Adrenal gland (tissue), 12 donors: ENCODE data around the gene RPTOR. TPM values are rescaled to one million over a fixed set of nuclear protein-coding genes. Genes with fewer than 3 reads are reported as not detected.

ENCODE experiments used
- DNase-seq, 7 donors: peaks; one replicate each; pipeline ENCODE4 v3.0.0-alpha.2; 2019 to 2020
- H3K27ac ChIP-seq, 5 donors: fragments of 200-600 bp; sonication (generic) in 4 of 5; 1 replicate in 3 of 5; 2 replicates in 2 of 5; pipeline versions ENCODE4 v1.5.1 to v1.8.0; 2016 to 2020; ENCODE audit warnings: mild to moderate bottlenecking in 1 of 5
- H3K27me3 ChIP-seq: fragments of 200-600 bp; 2 replicates; pipeline ENCODE4 v1.8.0; 2021
- H3K36me3 ChIP-seq, 2 donors: fragments of 200-600 bp; replicated peaks in 1 of 2; 1 replicate in 1 of 2; 2 replicates in 1 of 2; pipeline versions ENCODE4 v1.5.1 to v1.8.0; 2018 to 2022
- H3K4me1 ChIP-seq, 2 donors: fragments of 200-600 bp; replicated peaks in 1 of 2; 1 replicate in 1 of 2; 2 replicates in 1 of 2; pipeline versions ENCODE4 v1.5.1 to v1.8.0; 2018 to 2021
- H3K4me3 ChIP-seq, 4 donors: fragments of 200-600 bp; sonication (generic) in 3 of 4; one replicate each; pipeline ENCODE4 v1.5.1; 2016 to 2018
- H3K9me3 ChIP-seq, 3 donors: fragments of 200-600 bp; sonication (generic) in 1 of 3; replicated peaks in 1 of 3; 1 replicate in 2 of 3; 2 replicates in 1 of 3; pipeline versions ENCODE4 v1.5.1 to v1.8.0; 2016 to 2021
- POLR2A ChIP-seq, 2 donors: fragments of 450-650 bp; IDR thresholded peaks; one replicate each; pipeline ENCODE4 v1.6.1; 2017; ENCODE audit warnings: antibody characterized with exemption in 2 of 2, mild to moderate bottlenecking in 2 of 2, moderate library complexity in 1 of 2
- WGBS, 4 donors: extraction: QIAGEN DNeasy Blood & Tissue Kit in 2 of 4; methylation state at CpG; one replicate each; pipeline versions ENCODE4 v1.1.5 to v1.1.7; 2013 to 2017; 5-methylcytosine and 5-hydroxymethylcytosine counted together
- intact Hi-C, 2 donors: fragments of 100-400 bp; cut with DNase I; formaldehyde crosslinking; loops; one replicate each; pipeline versions ENCODE4 v1.14.1 to v1.15.0; 2022 to 2023
- polyA plus RNA-seq, 3 donors: library from polyadenylated mRNA; stranded (reverse); fragments of 200-250 nt in 2 of 3; fragments of 350-450 nt in 1 of 3; fragmentation: Illumina TruSeq in 1 of 3; extraction: RNeasy Lipid Tissue Mini Kit (QIAGEN cat#74804) in 1 of 3; gene quantifications; one replicate each; pipeline ENCODE4 v1.2.3, GENCODE V29; 2013 to 2014
- total RNA-seq, 9 donors: library from RNA; depleted of rRNA in 4 of 9; stranded (reverse); fragments of >200 nt in 4 of 9; fragments of 120-200 nt in 1 of 9; fragmentation: NEBNext Ultra II Directional in 1 of 9; extraction: Animal tissue kit (Norgen Biotek cat#: 25700) in 1 of 9; gene quantifications; one replicate each; pipeline versions ENCODE4 v1.1.0 to v1.2.4, GENCODE V29; 2013 to 2023
- TF ChIP-seq, protein P1 (sequence below), 6 experiments: fragments of 450-650 bp in 4 of 6; fragments of 200-600 bp in 2 of 6; sonication (generic) in 1 of 6; IDR thresholded peaks; 1 replicate in 5 of 6; 2 replicates in 1 of 6; pipeline versions ENCODE4 v1.5.1 to v1.8.0; 2016 to 2021; ENCODE audit warnings: antibody characterized with exemption in 6 of 6, mild to moderate bottlenecking in 2 of 6, moderate library complexity in 1 of 6
- donor health status: healthy with polysubstance abuse.
- donor health status: Bipolar disorder and iron deficiency.
- donor health status: DM: yes; HTN: yes; CAD: no.
- donor health status: DM: no; HTN: no; CAD: no.
- donor health status: DM: no; HTN: no; CAD: no.
- donor health status: DM: yes; HTN: yes; CAD: no.

The RPTOR gene
- total and polyA plus RNA-seq, 12 donors, result 9.7 to 53.3 (median 29.7) TPM

DNA sequence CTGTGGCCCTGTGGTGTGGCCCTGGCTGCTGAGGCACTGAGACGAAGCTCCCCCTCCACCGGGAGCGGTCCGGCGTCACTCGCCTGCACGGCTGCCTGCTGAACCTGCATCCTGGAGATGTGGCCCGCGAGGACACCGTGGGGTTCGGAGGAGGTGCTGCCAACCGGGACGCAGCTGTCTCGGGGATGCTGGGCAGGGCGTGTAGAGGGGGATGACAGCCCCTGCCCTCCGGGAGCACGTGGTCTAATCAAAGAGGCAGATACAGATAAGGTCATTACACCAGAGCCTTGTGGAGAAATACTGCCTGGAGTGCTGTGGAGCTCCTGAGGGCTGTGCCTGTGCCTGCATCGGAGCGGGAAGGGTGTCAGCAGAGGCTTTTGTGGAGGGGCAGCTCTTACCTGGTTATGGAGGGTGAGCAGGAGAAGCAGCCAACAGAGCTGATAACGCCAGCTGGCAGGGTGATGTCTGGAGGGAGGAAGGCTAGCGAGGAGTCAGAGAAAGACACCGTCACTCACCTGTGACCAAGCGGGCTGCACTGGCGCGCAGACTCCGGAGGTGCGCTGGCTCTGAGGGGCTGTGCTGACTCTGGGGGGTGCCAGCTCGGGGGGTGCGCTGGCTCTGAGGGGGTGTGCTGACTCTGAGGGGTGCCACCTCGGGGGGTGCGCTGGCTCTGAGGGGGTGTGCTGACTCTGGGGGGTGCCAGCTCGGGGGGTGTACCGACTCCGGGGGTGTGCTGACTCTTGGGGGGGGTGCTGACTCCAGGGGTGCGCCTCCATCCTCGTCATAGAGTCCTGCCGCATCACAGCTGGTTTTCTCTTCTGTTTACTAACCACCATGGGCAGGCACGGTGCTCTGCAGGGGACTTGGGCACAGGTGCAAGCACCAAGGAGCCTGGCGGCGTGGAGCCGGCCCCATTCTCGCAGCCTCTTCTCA, 342.3 kb downstream of the RPTOR start:
- peaks cover 10 to 11% of the 10 kb centered on the region in 2 donors for H3K4me1 ChIP-seq
- no peak for DNase-seq
- 83 to 95% (median 94%) methylated on average over 29 to 42 of the region's 42 CpGs for WGBS, 4 donors
- TF ChIP-seq POLR2A (IDR thresholded peaks at IDR 0.05), result no peak
- TF ChIP-seq, protein P1, sequence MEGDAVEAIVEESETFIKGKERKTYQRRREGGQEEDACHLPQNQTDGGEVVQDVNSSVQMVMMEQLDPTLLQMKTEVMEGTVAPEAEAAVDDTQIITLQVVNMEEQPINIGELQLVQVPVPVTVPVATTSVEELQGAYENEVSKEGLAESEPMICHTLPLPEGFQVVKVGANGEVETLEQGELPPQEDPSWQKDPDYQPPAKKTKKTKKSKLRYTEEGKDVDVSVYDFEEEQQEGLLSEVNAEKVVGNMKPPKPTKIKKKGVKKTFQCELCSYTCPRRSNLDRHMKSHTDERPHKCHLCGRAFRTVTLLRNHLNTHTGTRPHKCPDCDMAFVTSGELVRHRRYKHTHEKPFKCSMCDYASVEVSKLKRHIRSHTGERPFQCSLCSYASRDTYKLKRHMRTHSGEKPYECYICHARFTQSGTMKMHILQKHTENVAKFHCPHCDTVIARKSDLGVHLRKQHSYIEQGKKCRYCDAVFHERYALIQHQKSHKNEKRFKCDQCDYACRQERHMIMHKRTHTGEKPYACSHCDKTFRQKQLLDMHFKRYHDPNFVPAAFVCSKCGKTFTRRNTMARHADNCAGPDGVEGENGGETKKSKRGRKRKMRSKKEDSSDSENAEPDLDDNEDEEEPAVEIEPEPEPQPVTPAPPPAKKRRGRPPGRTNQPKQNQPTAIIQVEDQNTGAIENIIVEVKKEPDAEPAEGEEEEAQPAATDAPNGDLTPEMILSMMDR (IDR thresholded peaks at IDR 0.05), result no peak
- intact Hi-C loops, result no loop called here
- no peaks in the 10 kb centered on the region for H3K9me3 ChIP-seq
- peaks cover 0 to 29% of the 10 kb centered on the region in 2 donors for H3K36me3 ChIP-seq
- H3K4me3 ChIP-seq, result no peak overlapping the region
- no peaks in the 10 kb centered on the region for H3K27me3 ChIP-seq
- H3K27ac ChIP-seq, result no peak overlapping the region

DNA sequence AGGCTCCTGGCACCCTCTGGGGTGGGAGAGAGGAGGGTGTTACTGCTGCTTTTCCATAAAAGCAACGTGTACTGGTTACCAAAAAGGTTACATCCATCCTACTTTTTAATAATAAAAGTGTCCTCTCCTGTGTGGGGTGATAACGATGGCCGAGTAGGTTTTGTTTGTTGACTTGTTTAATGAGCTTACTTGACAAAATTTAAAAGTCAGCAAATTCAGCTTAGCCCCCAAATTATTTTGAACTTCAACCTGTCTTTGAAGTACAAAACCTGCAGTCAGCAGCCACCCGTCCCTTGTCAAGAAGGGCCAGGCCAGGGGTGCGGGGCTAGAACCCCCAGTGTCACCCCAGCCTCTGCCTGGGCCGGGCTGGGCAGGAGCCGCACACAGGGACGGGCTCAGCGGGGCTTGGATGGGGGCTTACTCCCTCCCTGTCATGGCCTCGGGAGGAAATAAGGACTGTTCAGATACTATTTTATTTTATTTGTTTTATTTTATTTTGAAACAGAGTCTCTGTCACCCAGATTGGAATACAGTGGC, 343.1 kb downstream of the RPTOR start:
- TF ChIP-seq, protein P1 (IDR thresholded peaks at IDR 0.05), result no peak
- TF ChIP-seq POLR2A (IDR thresholded peaks at IDR 0.05), result no peak
- Histone ChIP-seq H3K27me3 (no peaks in the 10 kb centered on the region), H3K4me3 (no peak overlapping the region), H3K9me3 (no peaks in the 10 kb centered on the region), H3K27ac (no peak overlapping the region), H3K4me1 (peaks cover 15 to 19% of the 10 kb centered on the region in 2 donors), H3K36me3 (peaks cover 0 to 26% of the 10 kb centered on the region in 2 donors)
- DNase-seq, result no peak
- intact Hi-C loops, result no loop called here
- 90 to 95% (median 93%) methylated on average over 10 of the region's 10 CpGs for WGBS, 4 donors

DNA sequence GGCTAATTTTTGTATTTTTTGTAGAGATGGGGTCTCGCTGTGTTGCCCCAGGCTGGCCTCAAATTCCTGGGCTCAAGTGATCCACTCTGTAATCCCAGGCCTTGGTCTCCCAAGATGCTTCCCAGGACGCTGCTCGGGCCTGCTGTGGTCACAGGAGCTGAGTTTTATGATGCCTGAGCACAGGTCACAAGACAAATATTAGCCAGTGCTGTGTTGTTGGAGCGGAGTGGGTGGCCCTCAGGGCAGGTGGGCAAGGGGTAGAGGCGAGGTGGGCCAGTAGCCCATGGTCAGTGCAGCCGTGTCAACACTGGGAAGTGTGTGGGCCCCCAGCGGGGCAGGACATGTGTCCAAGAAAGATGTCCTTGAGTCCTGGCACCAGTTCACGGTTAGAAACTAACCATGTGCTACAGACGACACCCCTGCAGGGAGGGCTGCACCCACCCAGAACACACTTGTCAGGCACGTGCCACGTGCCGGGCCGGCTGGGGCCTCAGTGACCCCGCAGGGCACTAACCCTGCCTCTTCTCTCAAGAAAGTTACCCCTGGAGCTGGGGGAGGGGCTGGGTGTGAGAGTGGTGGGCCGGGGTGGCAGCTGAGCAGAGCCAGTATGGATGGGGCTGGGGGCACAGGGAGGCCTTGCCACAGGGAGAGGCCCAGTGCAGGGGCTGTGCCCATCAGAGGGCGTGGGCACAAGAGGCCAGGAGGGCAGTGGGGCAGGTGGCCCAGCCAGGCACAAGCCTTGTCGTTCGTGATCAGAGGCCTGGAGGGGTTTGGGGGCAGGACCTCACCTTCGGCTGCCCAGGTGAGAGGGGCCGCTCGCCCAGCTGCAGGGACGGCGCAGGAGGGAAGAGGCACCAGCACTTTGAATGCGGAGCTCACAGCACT, 343.9 kb downstream of the RPTOR start:
- Histone ChIP-seq H3K9me3 (no peaks in the 10 kb centered on the region), H3K27ac (no peak overlapping the region), H3K4me1 (peaks cover 15 to 22% of the 10 kb centered on the region in 2 donors), H3K36me3 (peaks cover 0 to 19% of the 10 kb centered on the region in 2 donors), H3K4me3 (no peak overlapping the region), H3K27me3 (no peaks in the 10 kb centered on the region)
- TF ChIP-seq, protein P1 (IDR thresholded peaks at IDR 0.05), result no peak
- TF ChIP-seq POLR2A (IDR thresholded peaks at IDR 0.05), result no peak
- no peak for DNase-seq
- WGBS, 4 donors, result 89 to 94% (median 91%) methylated on average over 14 to 24 of the region's 24 CpGs
- intact Hi-C loops, result no loop called here
